Measurements from ENCODE around the gene MPC1.

GRCh38 chr6:166366921-166367320 lies 15.8 kb downstream of the MPC1 start:
- TF ChIP-seq, protein P1, sequence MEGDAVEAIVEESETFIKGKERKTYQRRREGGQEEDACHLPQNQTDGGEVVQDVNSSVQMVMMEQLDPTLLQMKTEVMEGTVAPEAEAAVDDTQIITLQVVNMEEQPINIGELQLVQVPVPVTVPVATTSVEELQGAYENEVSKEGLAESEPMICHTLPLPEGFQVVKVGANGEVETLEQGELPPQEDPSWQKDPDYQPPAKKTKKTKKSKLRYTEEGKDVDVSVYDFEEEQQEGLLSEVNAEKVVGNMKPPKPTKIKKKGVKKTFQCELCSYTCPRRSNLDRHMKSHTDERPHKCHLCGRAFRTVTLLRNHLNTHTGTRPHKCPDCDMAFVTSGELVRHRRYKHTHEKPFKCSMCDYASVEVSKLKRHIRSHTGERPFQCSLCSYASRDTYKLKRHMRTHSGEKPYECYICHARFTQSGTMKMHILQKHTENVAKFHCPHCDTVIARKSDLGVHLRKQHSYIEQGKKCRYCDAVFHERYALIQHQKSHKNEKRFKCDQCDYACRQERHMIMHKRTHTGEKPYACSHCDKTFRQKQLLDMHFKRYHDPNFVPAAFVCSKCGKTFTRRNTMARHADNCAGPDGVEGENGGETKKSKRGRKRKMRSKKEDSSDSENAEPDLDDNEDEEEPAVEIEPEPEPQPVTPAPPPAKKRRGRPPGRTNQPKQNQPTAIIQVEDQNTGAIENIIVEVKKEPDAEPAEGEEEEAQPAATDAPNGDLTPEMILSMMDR (conservative IDR thresholded peaks at IDR 0.05; ENCODE audit: low read depth in 2 of 2): no peak
- TF ChIP-seq POLR2AphosphoS5 (IDR thresholded peaks at IDR 0.05; ENCODE audit: low read depth) (no peak), EZH2phosphoT487 (IDR thresholded peaks at IDR 0.05; ENCODE audit: unreplicated experiment) (no peak), EZH2 (IDR thresholded peaks at IDR 0.05; ENCODE audit: low read depth, unreplicated experiment) (no peak), STAT1 (IDR thresholded peaks at IDR 0.05; ENCODE audit: unreplicated experiment) (no peak), REST (IDR thresholded peaks at IDR 0.05; ENCODE audit: unreplicated experiment) (no peak), JUNB (IDR thresholded peaks at IDR 0.05; ENCODE audit: unreplicated experiment) (no peak)
- TF ChIP-seq, protein P2, sequence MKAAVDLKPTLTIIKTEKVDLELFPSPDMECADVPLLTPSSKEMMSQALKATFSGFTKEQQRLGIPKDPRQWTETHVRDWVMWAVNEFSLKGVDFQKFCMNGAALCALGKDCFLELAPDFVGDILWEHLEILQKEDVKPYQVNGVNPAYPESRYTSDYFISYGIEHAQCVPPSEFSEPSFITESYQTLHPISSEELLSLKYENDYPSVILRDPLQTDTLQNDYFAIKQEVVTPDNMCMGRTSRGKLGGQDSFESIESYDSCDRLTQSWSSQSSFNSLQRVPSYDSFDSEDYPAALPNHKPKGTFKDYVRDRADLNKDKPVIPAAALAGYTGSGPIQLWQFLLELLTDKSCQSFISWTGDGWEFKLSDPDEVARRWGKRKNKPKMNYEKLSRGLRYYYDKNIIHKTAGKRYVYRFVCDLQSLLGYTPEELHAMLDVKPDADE (IDR thresholded peaks at IDR 0.05): no peak

Data from GM23338 (cell line).